ENCODE results near the gene MFAP3. TPM values are rescaled to one million over a fixed set of nuclear protein-coding genes. Genes with fewer than 3 reads are reported as not detected.

MFAP3 gene
- total RNA-seq, 1 donor from 2014 or later: 37.9 TPM

DNA sequence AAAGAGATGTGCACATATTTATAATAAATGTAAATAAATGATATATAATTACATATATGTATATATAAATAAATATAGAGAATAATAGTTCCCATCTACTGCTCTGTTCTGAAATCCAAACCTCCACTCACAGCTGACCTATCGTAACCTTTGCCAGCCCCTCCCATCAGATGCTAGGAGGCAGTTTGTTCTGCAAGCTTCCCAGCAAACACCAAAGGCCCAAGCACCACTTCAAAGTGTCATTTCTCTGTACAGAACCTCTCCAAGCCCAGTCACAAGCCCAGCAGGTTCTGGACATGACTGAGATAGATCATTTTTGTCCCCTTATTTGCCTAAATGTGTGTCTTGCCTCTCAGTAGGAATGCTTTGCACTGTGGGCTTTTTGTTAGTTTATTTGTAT, 62.4 kb downstream of the MFAP3 start:
- TF ChIP-seq, protein P1, sequence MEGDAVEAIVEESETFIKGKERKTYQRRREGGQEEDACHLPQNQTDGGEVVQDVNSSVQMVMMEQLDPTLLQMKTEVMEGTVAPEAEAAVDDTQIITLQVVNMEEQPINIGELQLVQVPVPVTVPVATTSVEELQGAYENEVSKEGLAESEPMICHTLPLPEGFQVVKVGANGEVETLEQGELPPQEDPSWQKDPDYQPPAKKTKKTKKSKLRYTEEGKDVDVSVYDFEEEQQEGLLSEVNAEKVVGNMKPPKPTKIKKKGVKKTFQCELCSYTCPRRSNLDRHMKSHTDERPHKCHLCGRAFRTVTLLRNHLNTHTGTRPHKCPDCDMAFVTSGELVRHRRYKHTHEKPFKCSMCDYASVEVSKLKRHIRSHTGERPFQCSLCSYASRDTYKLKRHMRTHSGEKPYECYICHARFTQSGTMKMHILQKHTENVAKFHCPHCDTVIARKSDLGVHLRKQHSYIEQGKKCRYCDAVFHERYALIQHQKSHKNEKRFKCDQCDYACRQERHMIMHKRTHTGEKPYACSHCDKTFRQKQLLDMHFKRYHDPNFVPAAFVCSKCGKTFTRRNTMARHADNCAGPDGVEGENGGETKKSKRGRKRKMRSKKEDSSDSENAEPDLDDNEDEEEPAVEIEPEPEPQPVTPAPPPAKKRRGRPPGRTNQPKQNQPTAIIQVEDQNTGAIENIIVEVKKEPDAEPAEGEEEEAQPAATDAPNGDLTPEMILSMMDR (conservative IDR thresholded peaks at IDR 0.05): no peak
- DNase-seq (ENCODE audit: extremely low spot score, unreplicated experiment): no peak
- no peaks in the 10 kb centered on the region for H3K9me3 Mint-ChIP-seq
- H3K27me3 Mint-ChIP-seq: peaks cover 19% of the 10 kb centered on the region
- H3K4me1 Mint-ChIP-seq (ENCODE audit: unreplicated experiment): no peaks in the 10 kb centered on the region
- H3K4me3 Mint-ChIP-seq: no peak overlapping the region
- no peak overlapping the region for H3K27ac Mint-ChIP-seq
- no peaks in the 10 kb centered on the region for H3K36me3 Mint-ChIP-seq

GRCh38 chr5:154103233-154103632, 64.5 kb downstream of the MFAP3 start:
- DNase-seq (ENCODE audit: extremely low spot score, unreplicated experiment): no peak
- no peak overlapping the region for H3K4me3 Mint-ChIP-seq
- H3K9me3 Mint-ChIP-seq: no peaks in the 10 kb centered on the region
- no peaks in the 10 kb centered on the region for H3K36me3 Mint-ChIP-seq
- peaks cover 6% of the 10 kb centered on the region for H3K4me1 Mint-ChIP-seq (ENCODE audit: unreplicated experiment)
- TF ChIP-seq, protein P1 (conservative IDR thresholded peaks at IDR 0.05): no peak
- no peak overlapping the region for H3K27ac Mint-ChIP-seq
- peaks cover 20% of the 10 kb centered on the region for H3K27me3 Mint-ChIP-seq

Other genes starting within 250 kb of the MFAP3 start
- 18.5 and 30.4 TPM in 2 replicates for gene FAM114A2, start 57 bp upstream of the MFAP3 start, total RNA-seq (ENCODE audit: low replicate concordance)
- gene GALNT10, start 151.8 kb downstream of the MFAP3 start, total RNA-seq (ENCODE audit: low replicate concordance): 18.2 and 23.0 TPM in 2 replicates